Right forelimb (tissue), 1 donor: ENCODE data around the gene OSTF1.

ENCODE experiments used
- DNase-seq: peaks from one replicate; pipeline ENCODE4 v3.0.0-alpha.2; 2018

OSTF1 gene

DNA sequence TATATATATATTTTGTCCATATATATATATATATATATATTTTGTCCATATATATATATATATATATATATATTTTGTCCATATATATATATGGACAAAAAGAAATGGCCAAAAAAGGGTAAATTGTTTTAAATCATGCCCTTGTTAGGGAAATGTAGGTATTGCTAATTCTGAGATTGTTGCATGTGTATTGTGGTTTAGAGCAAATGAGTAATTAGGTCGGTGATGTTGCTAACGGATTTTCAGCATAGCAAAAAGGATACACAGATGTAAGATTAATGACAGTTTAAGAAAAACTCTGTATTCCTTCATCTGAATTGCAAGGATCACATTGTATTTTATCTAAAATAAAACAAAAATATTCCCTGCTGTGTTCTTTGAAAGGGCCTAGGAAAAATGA is 40.2 kb downstream of the OSTF1 start:
- no peak for DNase-seq

DNA sequence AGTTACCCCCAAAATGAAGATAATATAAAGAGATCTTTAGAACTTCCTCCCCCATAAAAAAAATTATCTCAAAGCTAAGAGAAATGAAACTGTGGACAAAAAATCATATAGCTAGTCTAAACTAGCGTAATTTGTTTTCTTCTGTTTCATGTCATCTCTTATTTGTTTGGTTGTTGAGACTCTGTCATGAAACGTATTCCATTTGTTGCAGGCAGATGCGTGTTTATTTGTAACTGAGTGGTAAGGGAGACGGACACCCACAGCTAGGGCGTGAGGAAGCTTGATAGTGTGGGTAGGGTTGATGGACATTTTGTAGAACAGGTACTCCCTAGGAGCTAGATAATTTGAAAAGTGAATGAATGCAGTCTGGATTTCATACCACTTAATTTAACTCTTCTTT is 41.9 kb downstream of the OSTF1 start:
- DNase-seq = no peak

DNA sequence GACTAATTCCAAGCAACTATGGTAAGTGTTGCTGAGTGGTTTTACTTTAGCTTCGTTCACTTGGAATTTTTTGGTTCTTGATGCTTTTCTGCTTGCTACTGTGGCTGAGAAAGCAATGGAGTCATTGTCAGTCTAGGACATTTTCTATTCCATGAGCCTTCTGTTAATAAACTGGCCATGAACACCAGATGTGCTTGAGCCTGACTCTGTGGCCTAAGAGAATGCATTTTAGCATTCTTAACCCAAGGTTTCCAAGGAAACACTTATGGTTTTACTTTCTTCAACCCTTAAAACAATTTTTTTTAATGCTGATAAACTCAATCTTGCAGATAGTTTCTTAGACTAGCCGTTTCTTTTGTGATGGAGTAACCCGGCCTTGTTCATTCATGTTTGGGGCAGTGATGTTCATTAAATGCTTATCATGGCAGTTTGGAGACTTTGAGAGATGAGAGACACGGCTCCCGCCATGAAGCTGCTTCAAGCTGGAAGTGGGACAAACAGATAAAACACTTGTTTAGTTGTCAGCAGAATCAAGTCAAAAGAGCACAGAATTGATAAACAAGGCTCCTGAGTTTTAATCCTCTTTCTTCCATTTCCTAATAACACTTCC is 42.4 kb downstream of the OSTF1 start:
- DNase-seq = no peak

DNA sequence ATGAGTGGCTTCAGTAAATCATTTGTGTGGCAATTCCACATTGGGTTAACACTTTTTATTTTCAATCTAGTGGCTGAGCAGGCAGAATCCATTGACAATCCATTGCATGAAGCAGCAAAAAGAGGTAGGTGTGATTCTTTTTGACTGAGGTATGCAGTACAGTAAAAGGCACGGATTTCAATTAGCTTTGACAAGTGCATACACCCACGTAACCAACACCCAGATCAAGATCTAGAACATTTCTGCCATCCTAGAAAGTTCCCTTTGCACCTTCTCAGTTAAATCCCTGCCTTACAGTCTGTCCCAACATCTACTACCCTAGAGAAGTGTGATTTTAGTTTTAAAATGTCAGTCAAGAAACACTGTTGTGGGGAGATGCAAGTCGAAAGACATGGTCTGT is 43.4 kb downstream of the OSTF1 start:
- no peak for DNase-seq

DNA sequence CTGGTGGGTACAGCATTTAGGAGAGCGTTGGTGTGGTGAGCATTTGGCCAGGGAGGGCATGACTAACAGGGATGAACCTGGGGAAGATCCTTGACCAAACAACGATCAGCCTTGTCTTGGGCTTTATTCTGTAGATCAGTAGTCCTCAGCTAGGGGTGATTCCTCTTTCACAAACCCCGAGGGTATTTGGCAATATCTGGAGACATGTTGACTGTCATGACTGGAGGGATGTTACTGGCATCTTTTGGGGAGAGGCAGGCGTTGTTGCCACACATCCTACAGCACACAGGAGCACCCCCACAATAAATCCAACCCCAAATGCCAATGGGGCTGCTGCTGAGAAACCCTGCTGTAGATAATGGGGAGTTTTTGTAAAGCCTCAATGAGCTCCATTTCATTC is 43.9 kb downstream of the OSTF1 start:
- DNase-seq = no peak

DNA sequence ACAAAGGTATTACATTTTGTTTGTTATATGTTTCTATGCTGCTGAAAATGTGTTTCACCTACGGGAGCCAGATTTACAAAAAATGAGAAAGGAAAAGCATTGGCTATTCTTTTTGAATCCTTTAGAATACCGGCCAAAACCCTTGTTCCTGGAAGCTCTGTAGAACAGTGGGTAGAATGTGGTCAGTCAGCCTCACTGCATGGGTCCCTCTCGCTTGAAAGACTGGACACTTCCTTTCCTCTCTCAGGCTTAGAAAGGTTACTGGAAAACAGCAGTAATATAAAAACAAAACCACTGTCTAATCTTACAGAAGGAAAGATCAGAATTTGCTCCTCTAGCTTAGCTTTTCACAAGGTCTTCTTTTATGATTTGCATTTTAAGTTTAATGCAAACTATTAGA is 45.1 kb downstream of the OSTF1 start:
- DNase-seq = no peak

DNA sequence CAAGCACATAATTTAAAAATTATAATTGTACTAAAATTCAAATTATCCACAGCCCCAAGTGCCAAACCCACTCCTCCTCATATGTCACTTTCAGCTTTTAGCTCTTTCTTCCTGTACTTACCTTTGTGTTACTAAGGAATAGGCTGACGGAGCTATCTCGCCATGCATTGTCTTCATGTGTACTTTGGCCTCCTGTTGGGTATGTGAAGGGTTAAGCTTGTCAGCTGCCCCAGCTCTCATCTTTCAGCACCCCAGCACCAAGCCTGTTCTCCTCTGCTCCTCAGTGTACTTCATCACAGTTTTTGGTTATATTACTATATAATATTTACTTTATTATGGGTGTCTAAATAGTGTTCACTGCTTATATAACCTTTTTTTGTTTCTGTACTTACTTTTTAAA is 46.2 kb downstream of the OSTF1 start:
- DNase-seq = no peak

DNA sequence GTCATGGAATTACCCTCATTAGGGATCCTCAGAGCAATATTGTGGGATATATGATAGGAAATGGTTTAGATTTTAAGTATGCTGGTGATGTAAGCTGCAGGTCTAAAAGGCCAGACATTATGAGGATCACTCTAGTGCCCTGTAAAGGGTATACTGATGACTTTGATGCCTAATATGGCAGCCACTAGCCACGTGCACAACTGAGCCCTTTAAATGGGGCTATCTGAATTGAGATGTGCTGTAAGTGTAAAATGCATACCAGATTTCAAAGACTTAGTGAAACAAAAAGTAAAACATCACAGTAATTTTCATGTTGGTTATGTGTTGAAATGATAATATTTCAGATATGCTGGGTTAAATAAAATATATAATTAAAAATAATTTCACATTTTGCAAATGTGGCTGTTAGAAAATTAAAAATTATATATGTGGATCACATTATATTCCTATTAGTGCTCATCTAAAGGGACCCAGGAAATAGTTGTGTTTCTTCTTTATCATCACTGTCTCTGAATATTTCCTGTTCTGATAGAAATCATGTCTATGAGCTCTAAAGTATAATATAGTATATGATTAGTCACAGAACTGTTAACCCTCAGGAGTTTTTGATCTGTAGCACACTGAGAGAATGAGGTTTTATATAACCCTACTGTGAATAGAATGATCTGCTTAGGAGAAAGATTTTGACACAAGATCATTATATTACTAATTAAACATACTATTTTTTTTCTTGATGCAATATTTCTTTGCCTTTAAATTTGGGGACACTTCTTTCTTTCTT is 50.1 kb downstream of the OSTF1 start:
- no peak for DNase-seq

DNA sequence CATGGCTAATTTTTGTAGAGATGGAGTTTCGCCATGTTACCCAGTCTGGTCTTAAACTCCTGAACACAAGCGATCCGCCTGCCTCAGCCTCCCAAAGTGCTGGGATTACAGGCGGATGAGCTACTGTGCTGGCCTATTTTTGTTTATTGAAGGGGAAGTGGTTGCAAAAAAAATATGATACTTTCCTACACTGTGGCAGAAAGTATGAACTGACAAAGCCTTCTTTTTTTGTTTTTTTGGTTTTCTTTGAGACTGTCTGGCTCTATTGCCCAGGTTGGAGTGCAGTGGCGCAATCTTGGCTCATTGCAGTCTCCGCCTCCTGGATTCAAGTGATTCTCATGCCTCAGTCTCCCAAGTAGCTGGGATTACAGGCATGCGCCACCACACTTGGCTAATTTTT is 50.9 kb downstream of the OSTF1 start:
- no peak for DNase-seq

DNA sequence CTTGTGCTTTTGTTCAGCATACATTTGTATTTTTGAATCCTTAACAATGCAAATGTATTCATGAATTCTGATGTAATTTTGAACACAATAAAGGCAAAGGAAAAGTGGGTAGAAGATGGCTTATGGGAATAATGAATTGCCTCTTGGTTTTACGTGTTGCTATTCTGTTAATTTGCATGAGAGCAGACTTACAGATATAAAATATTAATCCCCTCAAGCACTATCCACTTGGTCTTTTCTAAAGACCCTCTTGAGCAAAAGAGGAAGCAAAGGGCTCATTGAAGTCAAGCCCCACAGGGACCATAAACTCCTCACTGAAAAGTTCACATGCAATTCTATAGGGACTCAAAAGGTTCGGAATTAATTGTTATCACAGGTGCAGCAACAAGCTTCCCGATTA is 51.9 kb downstream of the OSTF1 start:
- DNase-seq = no peak

DNA sequence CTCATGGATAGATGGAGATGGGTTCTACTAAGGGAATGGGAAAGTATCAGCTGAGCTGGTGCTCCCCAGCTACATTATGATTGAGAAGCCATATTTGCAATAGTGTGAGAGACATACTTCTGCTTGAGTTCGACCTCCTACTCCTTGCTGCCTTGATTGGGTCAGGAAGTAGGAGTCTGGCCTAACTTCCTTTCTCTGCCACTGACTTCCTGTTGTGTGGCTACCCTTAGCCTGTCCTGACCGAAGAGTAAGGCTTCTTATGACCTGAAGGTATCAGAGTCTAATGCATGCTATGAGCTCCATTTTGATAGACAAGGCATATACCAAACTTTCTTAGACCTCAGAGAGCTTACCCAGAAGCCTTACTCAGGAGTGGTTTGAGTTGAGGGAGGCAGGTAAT is 53.9 kb downstream of the OSTF1 start:
- DNase-seq = no peak

DNA sequence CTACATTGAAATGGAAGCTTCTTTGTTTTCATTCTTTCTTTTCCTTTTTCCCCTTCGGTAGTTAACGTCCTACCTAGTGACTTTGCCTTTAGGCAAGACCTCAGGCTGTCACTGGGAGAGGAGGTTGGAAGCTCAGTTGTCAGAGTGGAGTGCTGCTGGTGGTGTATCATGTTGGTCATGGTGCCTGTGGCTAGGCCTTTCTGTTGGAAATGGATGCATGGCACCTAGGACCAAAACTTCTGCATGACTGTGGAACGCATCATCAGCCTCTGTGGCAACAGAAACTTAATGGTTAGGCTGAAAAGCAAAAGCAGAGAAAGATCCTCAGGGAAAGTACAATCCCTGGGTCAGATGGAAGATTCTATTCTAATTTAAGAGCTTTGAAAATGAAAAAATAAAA is 57.9 kb downstream of the OSTF1 start:
- DNase-seq = no peak

DNA sequence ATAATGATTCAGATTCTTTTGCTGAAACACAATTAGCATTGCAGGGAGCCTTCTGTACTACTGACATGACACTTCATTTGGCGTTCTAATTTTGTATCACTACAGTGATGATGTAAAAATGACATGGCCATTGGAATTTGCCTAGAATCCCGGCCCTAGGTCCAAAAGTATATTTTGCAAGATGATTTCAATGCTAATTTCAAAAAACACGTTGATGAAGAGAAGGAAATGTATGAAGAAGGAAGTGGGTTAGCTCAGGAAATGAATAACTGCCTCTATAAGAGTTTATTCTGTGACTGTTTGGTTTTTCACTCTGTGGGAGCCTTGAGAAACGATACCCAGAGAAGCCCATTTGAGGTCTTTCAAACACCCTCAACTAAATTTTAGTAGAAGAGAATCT is 59.3 kb downstream of the OSTF1 start:
- DNase-seq = no peak

DNA sequence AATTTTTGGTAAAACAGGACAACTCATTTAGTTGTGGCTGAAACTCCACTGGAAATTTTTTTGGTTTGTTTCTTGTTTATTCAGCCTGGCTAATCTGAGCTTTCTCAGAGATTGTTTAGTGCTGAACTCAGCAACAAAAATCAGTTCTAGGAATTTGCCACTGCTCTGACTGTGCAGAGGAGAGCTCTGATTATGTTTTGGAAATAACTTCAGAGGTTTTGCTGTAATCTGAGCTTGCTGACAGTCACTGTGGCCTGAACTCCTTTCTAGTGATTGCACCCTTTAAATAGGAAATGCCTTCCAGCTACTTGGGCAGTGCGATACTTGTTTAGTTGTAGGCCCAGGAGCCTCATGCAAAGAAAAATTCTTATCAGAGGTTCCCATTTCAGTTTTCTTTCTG is 60.2 kb downstream of the OSTF1 start:
- no peak for DNase-seq

DNA sequence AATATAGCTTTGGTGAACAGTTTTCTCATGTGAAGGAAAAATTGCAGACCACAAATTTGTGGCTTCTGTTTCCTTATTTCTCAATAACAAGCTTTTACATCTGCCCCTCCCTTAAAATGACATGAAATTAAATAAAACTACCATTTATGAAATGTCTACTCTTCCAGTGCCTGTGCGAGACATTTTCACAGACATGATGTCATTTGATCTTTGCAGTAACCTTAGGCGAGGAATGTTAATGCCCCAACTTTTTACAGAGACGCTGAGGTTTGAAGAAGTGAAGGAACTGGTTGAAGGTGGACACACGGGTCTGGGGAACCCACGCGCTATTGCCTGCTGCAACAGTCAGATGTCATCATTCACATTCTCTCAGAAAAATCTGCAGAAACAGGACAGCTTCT is 61.5 kb downstream of the OSTF1 start:
- no peak for DNase-seq

DNA sequence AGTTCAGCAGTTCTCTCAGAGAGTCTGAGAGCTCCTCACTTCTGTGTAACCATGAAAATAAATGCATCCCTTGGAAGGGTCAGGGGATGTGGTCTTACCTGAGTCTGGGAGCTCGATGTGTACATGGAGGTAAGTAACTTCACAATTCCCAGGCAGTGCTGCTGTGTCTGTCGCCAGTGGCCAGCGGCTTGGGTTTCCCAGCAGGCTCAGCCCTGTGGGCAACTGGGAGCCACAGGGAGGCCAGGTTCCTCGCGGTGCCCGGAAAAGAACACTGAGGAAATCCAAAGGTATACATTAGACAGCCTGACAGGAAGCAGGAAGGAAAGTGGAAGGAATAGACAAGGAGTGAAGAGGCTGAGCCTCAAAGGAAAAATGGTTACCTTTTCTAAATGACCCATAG is 62.2 kb downstream of the OSTF1 start:
- no peak for DNase-seq

DNA sequence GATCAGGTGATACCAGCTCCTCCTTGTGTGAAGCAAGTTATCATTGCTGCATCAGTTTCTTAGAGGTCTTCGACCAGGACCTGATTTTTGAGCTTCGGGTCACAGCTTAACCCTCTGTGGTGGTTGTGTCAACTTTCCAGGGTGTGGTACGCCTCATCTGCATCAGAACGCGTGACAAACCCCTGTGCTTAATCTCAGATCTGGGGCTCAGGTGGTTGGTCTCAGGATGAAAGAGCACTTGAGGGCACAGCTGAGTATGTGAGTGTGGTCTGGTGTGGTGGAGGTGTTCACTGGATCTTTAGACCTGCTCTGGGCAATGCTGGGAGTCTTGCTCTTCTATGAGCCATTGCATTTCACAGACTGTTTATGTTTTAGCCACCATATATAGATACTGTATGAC is 64.1 kb downstream of the OSTF1 start:
- no peak for DNase-seq

DNA sequence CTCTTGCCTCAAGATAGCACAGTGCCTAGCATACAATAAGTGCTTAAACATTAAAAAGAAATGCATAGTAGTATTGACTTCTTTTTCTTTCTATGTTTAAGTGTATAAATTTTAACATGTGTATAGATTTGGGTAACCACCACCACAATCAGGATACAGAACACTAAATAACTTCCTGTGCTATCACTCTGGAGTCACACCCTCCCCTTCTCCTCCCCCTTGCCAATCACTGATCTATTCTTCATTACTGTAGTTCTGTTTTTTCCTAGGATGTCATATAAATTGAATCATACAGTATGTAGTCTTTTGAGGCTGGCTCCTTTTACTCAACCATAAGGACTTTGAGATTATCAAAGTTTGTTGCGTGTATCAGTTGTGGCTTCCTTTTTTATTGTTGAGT is 68.5 kb downstream of the OSTF1 start:
- no peak for DNase-seq

DNA sequence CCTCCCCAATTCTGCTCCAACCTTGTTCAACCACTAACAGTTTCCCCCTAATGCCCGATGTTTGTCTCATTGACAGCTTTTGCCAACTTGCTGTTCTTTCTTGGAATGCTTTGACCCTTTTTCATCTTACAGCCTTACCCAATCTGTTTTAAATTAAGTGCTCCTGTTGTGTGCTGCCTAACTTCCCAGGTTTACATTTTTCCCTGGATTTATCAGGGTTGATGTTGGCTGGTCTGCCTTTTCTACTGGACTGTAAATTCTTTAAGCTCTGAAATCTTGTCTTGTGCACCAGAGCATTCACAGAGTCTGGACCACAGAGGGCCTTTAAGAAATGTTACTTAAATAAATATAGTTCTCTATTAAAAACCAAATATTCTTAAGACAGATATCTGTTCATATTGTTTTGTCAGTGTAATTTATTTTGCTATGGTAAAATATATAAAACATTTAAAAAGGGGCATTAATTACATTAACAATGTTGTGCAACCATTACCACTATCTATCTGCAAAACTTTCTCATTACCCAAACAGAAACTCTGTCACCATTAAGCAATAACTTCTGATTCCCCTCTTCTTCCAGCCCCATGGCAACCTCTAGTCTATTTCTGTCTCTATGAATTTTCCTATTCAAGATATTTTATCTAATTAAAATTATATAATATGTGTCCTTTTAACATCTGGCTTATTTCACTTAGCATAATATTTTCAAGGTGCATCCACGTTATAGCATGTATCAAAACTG is 73.0 kb downstream of the OSTF1 start:
- no peak for DNase-seq

DNA sequence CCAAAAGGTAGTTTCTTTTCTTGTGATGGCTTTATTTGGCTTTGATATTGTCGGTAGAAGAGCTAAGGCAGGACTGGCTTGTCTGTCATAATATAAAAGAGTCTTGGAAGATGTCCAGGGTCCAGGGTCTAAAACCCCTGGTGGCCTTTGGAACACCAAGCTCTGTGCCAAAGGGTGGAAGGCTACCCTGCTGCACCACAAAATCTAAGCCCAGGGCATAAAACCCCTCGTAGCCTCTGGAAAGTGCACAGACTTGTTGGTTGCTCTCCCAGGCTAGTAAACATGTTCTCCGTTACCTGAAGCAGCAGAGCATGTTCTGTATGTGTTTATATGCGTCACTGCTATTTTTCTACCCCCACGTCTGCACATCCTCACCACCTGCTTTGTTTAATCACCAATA is 75.5 kb downstream of the OSTF1 start:
- no peak for DNase-seq

DNA sequence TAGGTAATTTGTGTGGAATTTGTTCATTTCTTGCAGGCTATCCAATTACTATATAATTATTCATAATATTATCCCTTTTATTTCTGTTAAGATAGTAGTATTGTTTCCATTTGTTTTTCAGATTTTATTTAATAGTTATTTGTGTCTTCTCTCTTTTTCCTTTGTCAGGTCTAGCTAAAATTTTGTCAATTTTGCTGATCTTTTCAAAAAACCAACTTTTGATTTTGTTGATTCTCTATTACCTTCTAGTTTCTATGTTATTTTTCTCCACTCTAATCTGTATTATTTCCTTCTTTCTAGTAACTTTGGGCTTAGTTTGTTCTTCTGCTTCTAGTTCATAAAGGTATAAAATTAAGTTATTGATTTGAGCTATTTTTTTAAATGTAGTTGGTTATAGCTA is 76.3 kb downstream of the OSTF1 start:
- DNase-seq = no peak

DNA sequence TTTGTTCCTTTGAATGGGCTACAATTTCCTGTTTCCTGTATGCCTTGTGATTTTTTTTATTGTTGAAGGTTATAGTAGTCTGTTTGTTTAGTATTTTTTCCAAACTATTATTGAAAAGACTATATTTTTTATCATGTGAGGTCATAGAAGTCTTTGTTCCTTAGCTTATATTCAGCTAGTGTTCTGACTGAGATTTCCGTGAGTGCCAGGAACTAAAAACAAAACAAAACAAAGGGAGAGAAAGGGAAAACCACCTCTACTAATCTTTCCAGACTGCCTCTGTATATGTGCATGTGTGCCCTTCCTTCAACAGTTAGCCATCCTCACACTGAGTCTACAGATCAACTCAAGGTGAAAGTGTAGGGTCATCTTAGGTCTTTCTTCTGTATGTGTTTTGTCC is 79.0 kb downstream of the OSTF1 start:
- no peak for DNase-seq

DNA sequence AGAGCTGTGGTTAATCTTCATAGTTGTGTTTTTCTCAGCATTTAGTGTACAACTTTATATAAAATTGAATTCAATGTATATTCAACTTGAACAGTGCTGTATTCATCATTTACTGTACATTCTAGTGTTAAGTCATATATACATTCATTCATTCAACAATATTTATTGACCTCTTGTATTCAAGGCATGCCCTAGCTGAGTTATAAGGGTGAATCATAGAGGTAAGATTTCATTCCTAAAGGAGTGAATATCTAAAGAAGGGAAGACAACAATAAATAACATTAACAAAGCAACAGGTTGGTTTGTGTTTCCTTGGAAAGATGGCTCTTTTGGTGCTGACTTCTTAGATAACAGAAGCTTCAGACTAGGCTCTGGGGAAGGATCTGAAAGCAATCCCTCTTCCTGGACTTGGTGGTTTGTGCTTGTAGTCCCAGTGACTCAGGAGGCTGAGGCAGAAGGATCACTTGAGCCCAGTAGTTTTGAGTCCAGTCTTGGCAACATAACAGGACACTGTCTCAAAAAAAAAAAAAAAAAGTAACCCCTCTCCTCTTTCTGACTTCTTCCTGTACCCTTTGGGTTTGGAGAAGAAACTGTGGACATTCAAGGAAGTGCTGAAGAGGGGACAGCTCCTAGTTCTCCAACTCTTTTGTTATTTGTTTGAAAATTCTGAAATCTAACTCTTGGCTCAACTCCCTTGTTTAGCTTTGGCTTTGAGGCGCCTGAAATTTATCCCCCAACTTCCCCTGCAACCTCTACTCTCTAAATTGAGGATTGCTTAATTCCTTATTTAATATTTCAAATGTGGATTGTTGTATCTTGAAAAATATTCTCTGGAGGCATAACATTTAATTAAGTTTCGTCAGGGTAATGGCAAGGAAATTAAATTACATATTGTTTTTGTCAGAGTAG is 80.2 kb downstream of the OSTF1 start:
- no peak for DNase-seq
